ENCODE data around the gene LRMDA. TPM values are rescaled to one million over a fixed set of nuclear protein-coding genes. Genes with fewer than 3 reads are reported as not detected.

LRMDA gene
- total and polyA plus RNA-seq, 2 of the 8 experiments (the other 6 are each of a cell fraction or from before 2014, with no cell fraction given), result 0.86 to 2.8 TPM

GRCh38 chr10:75462865-75463264 lies 31.4 kb downstream of the LRMDA start:
- H3K9me3 ChIP-seq (ENCODE audit: insufficient read depth in 2 of 2, low read depth in 1 of 2, low read length in 1 of 2), result no peaks in the 10 kb centered on the region
- no peak overlapping the region for H4K91ac ChIP-seq (replicated peaks; ENCODE audit: insufficient read length, low read length)
- no peak overlapping the region for H4K5ac ChIP-seq (ENCODE audit: insufficient read length, low read depth, low read length)
- no peak overlapping the region for H2BK5ac ChIP-seq (ENCODE audit: low read depth, low read length)
- H3K27me3 ChIP-seq (replicated peaks in 1 of 4; ENCODE audit: control insufficient read depth in 3 of 4, extremely low read depth in 1 of 4, insufficient read depth in 3 of 4, low read length in 3 of 4), result no peaks in the 10 kb centered on the region; a peak in 1 of 7 replicates
- TF ChIP-seq TBP (IDR thresholded peaks at IDR 0.05; ENCODE audit: low read depth, low read length), result peak; percentile 45; the same call in 1 of the 2 replicates
- TF ChIP-seq SIRT6 (IDR thresholded peaks at IDR 0.05; ENCODE audit: low read length), result no peak
- H3K9ac ChIP-seq (replicated peaks in 1 of 4; ENCODE audit: extremely low read depth in 1 of 4, low read depth in 3 of 4, low read length in 3 of 4), result no peak overlapping the region
- no peak overlapping the region for H4K8ac ChIP-seq (ENCODE audit: extremely low read depth, insufficient read depth, low read length)
- no peak overlapping the region for H3K4ac ChIP-seq (replicated peaks; ENCODE audit: insufficient read length, low read depth, low read length)
- ChIA-PET CTCF (ENCODE audit: partially characterized antibody) (interaction anchor here (0.6 to 2.1 kb wide), 2 partner anchors 10 to 1096 kb away, joined by 3 to 7 read pairs; no protein-coding TSS in a partner anchor), POLR2A (ENCODE audit: partially characterized antibody) (interaction anchor here (2.1 kb wide), 1 partner anchor 10 kb away, joined by 6 read pairs; no protein-coding TSS in a partner anchor)
- H3K4me3 ChIP-seq (ENCODE audit: extremely low read depth in 1 of 4, insufficient read depth in 2 of 4, low read depth in 3 of 4, low read length in 4 of 4), result no peak overlapping the region
- no peak overlapping the region for H3K27ac ChIP-seq (ENCODE audit: low read depth, low read length)
- no peak overlapping the region; the same call in 1 of the 2 replicates for H3K18ac ChIP-seq (ENCODE audit: extremely low read depth, low read length)
- H2AK5ac ChIP-seq (ENCODE audit: low read depth, low read length), result no peak overlapping the region
- no peak overlapping the region for H3K14ac ChIP-seq (ENCODE audit: insufficient read length)
- H2BK15ac ChIP-seq (ENCODE audit: low read length), result no peak overlapping the region
- WGBS, 2 experiments (ENCODE audit: extremely low coverage in 1 of 2, insufficient coverage in 1 of 2, insufficient read length in 1 of 2, insufficient replicate concordance in 2 of 2, low coverage in 1 of 2, low lambda C conversion rate in 2 of 2, missing lambda C conversion rate in 1 of 2), result 76% methylated on average over 9 of the region's 9 CpGs; no CpG with 5 or more reads in 1 of the 2 experiments
- no peaks in the 10 kb centered on the region for H4K20me1 ChIP-seq (replicated peaks in 1 of 2; ENCODE audit: control insufficient read depth in 1 of 2, insufficient read depth in 2 of 2, low read length in 2 of 2)
- H2BK12ac ChIP-seq (ENCODE audit: low read depth, low read length), result no peak overlapping the region
- H3K79me2 ChIP-seq (ENCODE audit: control insufficient read depth in 1 of 2, insufficient read depth in 2 of 2, low read length in 2 of 2), result no peaks in the 10 kb centered on the region
- H3K23ac ChIP-seq (ENCODE audit: insufficient read length), result no peak overlapping the region
- H3K36me3 ChIP-seq (ENCODE audit: control insufficient read depth in 2 of 4, insufficient read depth in 4 of 4, low read length in 3 of 4), result no peaks in the 10 kb centered on the region
- FAIRE-seq (no peak), DNase-seq (ENCODE audit: low read depth in 1 of 2, low spot score in 2 of 2) (no peak)
- H3K23me2 ChIP-seq (ENCODE audit: low read depth, low read length), result no peaks in the 10 kb centered on the region
- peaks cover 3 to 14% (median 9%) of the 10 kb centered on the region in 4 experiments; a peak in 6 of 7 replicates for H3K4me1 ChIP-seq (replicated peaks in 1 of 4; ENCODE audit: control insufficient read depth in 3 of 4, insufficient read depth in 4 of 4, low read length in 3 of 4)
- H2BK120ac ChIP-seq (replicated peaks; ENCODE audit: low read depth, low read length), result no peak overlapping the region
- H3K56ac ChIP-seq (replicated peaks; ENCODE audit: insufficient read length, low read depth, low read length), result no peak overlapping the region
- H2BK20ac ChIP-seq (ENCODE audit: low read length), result no peak overlapping the region
- no peak overlapping the region for H2AFZ ChIP-seq (ENCODE audit: low read length)
- H3K79me1 ChIP-seq (ENCODE audit: low read depth, low read length), result no peaks in the 10 kb centered on the region
- H3K4me2 ChIP-seq (ENCODE audit: insufficient read depth in 1 of 2, low read depth in 2 of 2, low read length in 2 of 2), result no peak overlapping the region
